PC-3 (cell line): ENCODE results near the gene ADAMTS6. TPM values are rescaled to one million over a fixed set of nuclear protein-coding genes. Genes with fewer than 3 reads are reported as not detected.

ENCODE experiments used
- ATAC-seq: fragments of 200-7000 bp; cut with Tn5 transposase; 2 replicates; pipeline ENCODE4 v1.9.1; 2020; ENCODE audit warnings: mild to moderate bottlenecking, moderate library complexity
- Bru-seq: library from RNA; stranded (reverse); fragments of 400-500 nt; gene quantifications from one replicate; lab custom pipeline; 2021; lab: Mats Ljungman, UMichigan
- BruChase-seq, 2 experiments: library from RNA; stranded (reverse); fragments of 400-500 nt; gene quantifications; one replicate each; lab custom pipeline; 2021; lab: Mats Ljungman, UMichigan
- BruUV-seq: library from RNA; stranded (reverse); fragments of 400-500 nt; replicated peaks from 2 replicates; lab custom pipeline; 2021; lab: Mats Ljungman, UMichigan
- CTCF ChIA-PET: fragments of 300-600 bp; sonication (Branson Sonifier 250); formaldehyde crosslinking; loops from one replicate; lab custom pipeline; 2022; ENCODE audit warnings: antibody characterized with exemption; lab: Charles Lee
- POLR2A ChIA-PET: fragments of 300-600 bp; sonication (Branson Sonifier 250); formaldehyde crosslinking; loops from one replicate; lab custom pipeline; 2022; ENCODE audit warnings: antibody characterized with exemption; ENCODE audit not compliant: unreplicated experiment; lab: Charles Lee
- DNase-seq: peaks from one replicate; pipeline ENCODE4 v3.0.0-alpha.2; 2015
- H2AFZ ChIP-seq: fragments of 300-600 bp; sonication (generic); 2 replicates; pipeline ENCODE4 v1.6.0; 2016; ENCODE audit warnings: antibody characterized with exemption, low read length
- H3F3A ChIP-seq: fragments of 300-600 bp; sonication (generic); one replicate; pipeline ENCODE4 v1.6.0; 2017; ENCODE audit warnings: antibody characterized with exemption, low read length, control low read depth, mild to moderate bottlenecking; ENCODE audit not compliant: unreplicated experiment
- H3K27ac ChIP-seq: fragments of 300-600 bp; sonication (generic); 2 replicates; pipeline ENCODE4 v1.5.1; 2016; ENCODE audit warnings: mild to moderate bottlenecking, low read length
- H3K27me3 ChIP-seq: fragments of 300-600 bp; sonication (generic); 2 replicates; pipeline ENCODE4 v1.6.1; 2016; ENCODE audit warnings: low read length, mixed read lengths
- H3K36me3 ChIP-seq: fragments of 300-600 bp; sonication (generic); 2 replicates; pipeline ENCODE4 v1.6.1; 2016; ENCODE audit warnings: low read depth, mixed run types, low read length, mixed read lengths
- H3K4me1 ChIP-seq: fragments of 300-600 bp; sonication (generic); 2 replicates; pipeline ENCODE4 v1.5.1; 2016; ENCODE audit warnings: low read length; ENCODE audit not compliant: insufficient read depth
- H3K4me2 ChIP-seq: fragments of 300-600 bp; sonication (generic); 2 replicates; pipeline ENCODE4 v1.6.0; 2016; ENCODE audit warnings: low read length
- H3K4me3 ChIP-seq: fragments of 300-600 bp; sonication (generic); 2 replicates; pipeline ENCODE4 v1.5.1; 2016; ENCODE audit warnings: mild to moderate bottlenecking, low read length, mixed read lengths
- H3K79me2 ChIP-seq: fragments of 300-600 bp; sonication (generic); 2 replicates; pipeline ENCODE4 v1.6.1; 2017; ENCODE audit warnings: low read length, mixed read lengths
- H3K9ac ChIP-seq: fragments of 300-600 bp; sonication (generic); 2 replicates; pipeline ENCODE4 v1.6.0; 2016; ENCODE audit warnings: mild to moderate bottlenecking, low read length
- H3K9me2 ChIP-seq: fragments of 300-600 bp; sonication (generic); replicated peaks from 2 replicates; pipeline ENCODE4 v1.6.1; 2016; ENCODE audit warnings: mixed run types, low read length, mixed read lengths
- H3K9me3 ChIP-seq: fragments of 300-600 bp; sonication (generic); 2 replicates; pipeline ENCODE4 v1.6.1; 2016; ENCODE audit warnings: low read length, mixed read lengths
- H4K20me1 ChIP-seq: fragments of 300-600 bp; sonication (generic); 2 replicates; pipeline ENCODE4 v1.6.1; 2016; ENCODE audit warnings: low read length, mixed read lengths
- CTCF ChIP-seq: fragments of 300-600 bp; sonication (generic); conservative IDR thresholded peaks from 2 replicates; pipeline ENCODE4 v1.5.1; 2017; ENCODE audit warnings: antibody characterized with exemption, low read depth, mild to moderate bottlenecking, low read length
- EZH2 ChIP-seq: fragments of 300-600 bp; sonication (generic); IDR thresholded peaks from one replicate; pipeline ENCODE4 v1.6.1; 2017; ENCODE audit warnings: antibody characterized with exemption, mild to moderate bottlenecking, low read length; ENCODE audit not compliant: unreplicated experiment
- EZH2phosphoT487 ChIP-seq: fragments of 300-600 bp; sonication (generic); IDR thresholded peaks from 2 replicates; pipeline ENCODE4 v1.6.1; 2018; ENCODE audit warnings: mild to moderate bottlenecking, antibody characterized with exemption, low read length, borderline replicate concordance
- intact Hi-C: fragments of 100-400 bp; cut with micrococcal nuclease; formaldehyde crosslinking; loops from 2 replicates; pipeline ENCODE4 v1.9.0; 2023
- long read RNA-seq: library from polyadenylated mRNA; unstranded; transcript quantifications from one replicate; pipeline ENCODE4 v2.0.0, GENCODE V29; 2021; ENCODE audit not compliant: unreplicated experiment
- total RNA-seq: library from RNA; depleted of rRNA; stranded (reverse); fragments of >200 nt; gene quantifications from 2 replicates; pipeline ENCODE4 v1.2.3, GENCODE V29; 2014; rRNA removed

ADAMTS6 gene
- total RNA-seq, result 1.5 and 1.7 TPM in 2 replicates
- percentile 32 among the genes with signal in this experiment for Bru-seq, nascent RNA
- BruChase-seq, experiment 1, labeled RNA remaining after a 6-hour chase, result percentile 22 among the genes with signal in this experiment
- percentile 18 among the genes with signal in this experiment for BruChase-seq, experiment 2, labeled RNA remaining after a 2-hour chase
- long read RNA-seq, result 0 reads

- TF ChIP-seq CTCF, result no peak
- TF ChIP-seq EZH2, result no peak
- TF ChIP-seq EZH2phosphoT487, result no peak
- CTCF ChIA-PET, result interaction anchor here (0.6 kb wide), 1 partner anchor 669 kb away, joined by 8 read pairs; no protein-coding TSS in a partner anchor
- DNase-seq, result peak; percentile 59
Measured at GRCh38 chr5:65481635-65482295, at the start of gene ADAMTS6. Gene ADAMTS6, minus strand, starts transcription at chr5:65481920. Its CDS starts 8,247 bp downstream, at chr5:65473673.

GRCh38 chr5:65530904-65531303 is 49.2 kb upstream of the ADAMTS6 start:
- H2AFZ ChIP-seq, result no peak overlapping the region
- no peak overlapping the region for H3K27ac ChIP-seq
- no TSS peak for BruUV-seq
- no peak overlapping the region for H3K4me2 ChIP-seq
- no peak overlapping the region for H3K4me3 ChIP-seq
- no peaks in the 10 kb centered on the region for H3K79me2 ChIP-seq
- no peaks in the 10 kb centered on the region for H3F3A ChIP-seq
- no peak for TF ChIP-seq EZH2
- no peak for TF ChIP-seq EZH2phosphoT487
- TF ChIP-seq CTCF, result no peak
- DNase-seq (no peak), ATAC-seq (no peak)
- H3K36me3 ChIP-seq, result no peaks in the 10 kb centered on the region
- no peaks in the 10 kb centered on the region for H3K9me2 ChIP-seq
- H3K27me3 ChIP-seq, result no peaks in the 10 kb centered on the region
- POLR2A ChIA-PET, result no interaction called here
- no peak overlapping the region for H3K9ac ChIP-seq
- intact Hi-C loops, result no loop called here
- CTCF ChIA-PET, result no interaction called here
- H4K20me1 ChIP-seq, result no peaks in the 10 kb centered on the region
- H3K9me3 ChIP-seq, result no peaks in the 10 kb centered on the region
- no peaks in the 10 kb centered on the region for H3K4me1 ChIP-seq

More at GRCh38 chr5:65481635-65482295, at the start of gene ADAMTS6:
- no TSS peak for BruUV-seq
- Histone ChIP-seq H3K9me2 (no peaks in the 10 kb centered on the region), H3K4me2 (peak within 1 kb of the TSS; percentile 89), H3K27me3 (no peaks in the 10 kb centered on the region), H3K4me1 (peaks cover 7% of the 10 kb centered on the region; the same call in 1 of the 2 replicates), H3K9me3 (no peaks in the 10 kb centered on the region), H3K9ac (peak within 1 kb of the TSS; percentile 41; the same call in 1 of the 2 replicates), H3K27ac (peak within 1 kb of the TSS; percentile 48), H3K79me2 (peaks cover 8% of the 10 kb centered on the region; the same call in 1 of the 2 replicates), H3K4me3 (peak within 1 kb of the TSS; percentile 79), H2AFZ (peak within 1 kb of the TSS; percentile 86), H3K36me3 (no peaks in the 10 kb centered on the region), H3F3A (no peaks in the 10 kb centered on the region), H4K20me1 (no peaks in the 10 kb centered on the region)
- ATAC-seq, result peak; percentile 65
- intact Hi-C loops, result loop anchor here (2.0 to 5.0 kb wide), 2 partner anchors 264 to 381 kb away; no protein-coding TSS in a partner anchor
- POLR2A ChIA-PET, result no interaction called here
